ENCODE measurements around the gene PTPRN2.
"Not testable (repeated sequence)": the region's sequence is repeated elsewhere in the genome, so short reads cannot be mapped to it uniquely, and the experiment has no call there.

PTPRN2 gene

DNA sequence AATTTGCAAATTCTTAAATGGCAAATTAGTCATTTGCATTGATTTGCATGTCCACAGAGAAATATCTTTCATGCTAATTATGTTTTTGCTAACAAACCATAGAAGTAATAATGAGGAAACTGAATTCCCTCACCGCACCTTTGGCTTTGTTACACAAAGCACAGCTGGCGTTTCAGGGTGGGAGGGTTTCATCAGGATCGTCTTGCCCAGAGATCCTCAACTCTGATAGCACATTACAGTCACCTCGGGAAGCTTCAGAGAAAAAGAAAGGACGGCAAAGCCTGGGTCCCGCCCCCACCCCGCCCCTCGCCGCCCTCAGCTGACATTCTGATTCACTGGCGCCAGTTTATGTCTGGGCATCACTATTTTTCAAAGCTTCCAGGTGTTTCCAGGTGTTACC is 119.4 kb downstream of the PTPRN2 start:
- DNase-seq (ENCODE audit: low spot score), result no peak

GRCh38 chr7:158467562-158467961 is 120.1 kb downstream of the PTPRN2 start:
- DNase-seq (ENCODE audit: low spot score), result no peak

DNA sequence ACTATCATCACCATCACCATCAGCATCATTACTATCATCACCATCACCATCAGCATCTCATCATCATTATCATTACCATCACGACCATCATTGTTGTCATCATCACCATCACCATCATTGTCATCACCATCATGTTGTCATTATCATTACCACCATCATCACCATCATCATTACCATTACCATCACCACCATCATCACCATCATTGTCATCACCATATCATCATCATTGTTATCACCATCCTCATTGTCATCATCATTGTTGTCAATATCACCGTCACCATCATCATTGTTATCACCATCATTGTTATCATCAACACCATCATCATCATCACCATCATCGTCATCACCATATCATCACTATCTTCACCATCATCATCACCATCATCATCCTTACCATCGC is 124.3 kb downstream of the PTPRN2 start:
- DNase-seq (ENCODE audit: low spot score), result no peak

GRCh38 chr7:158461824-158462223 is 125.8 kb downstream of the PTPRN2 start:
- no peak for DNase-seq (ENCODE audit: low spot score)

DNA sequence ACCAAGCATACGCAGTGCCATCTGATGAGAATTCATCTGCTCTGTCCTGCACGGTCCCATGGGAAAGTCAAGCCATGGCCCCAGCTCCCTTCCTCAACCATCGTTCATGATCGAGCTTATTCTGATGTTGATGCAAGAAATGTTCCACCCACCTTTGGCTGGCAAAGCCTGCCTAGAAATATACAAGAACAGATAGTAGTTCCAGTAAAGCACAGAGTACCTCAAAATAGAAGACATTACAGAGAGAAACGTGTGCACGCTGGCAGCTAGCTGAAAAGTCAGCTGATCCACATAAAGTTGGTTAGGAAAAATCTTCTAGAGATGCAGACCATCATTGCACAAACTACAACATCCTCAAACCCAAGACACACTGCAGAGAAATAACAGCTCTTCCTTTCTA is 127.0 kb downstream of the PTPRN2 start:
- no peak for DNase-seq (ENCODE audit: low spot score)

GRCh38 chr7:158458716-158459282 is 128.8 kb downstream of the PTPRN2 start:
- DNase-seq (ENCODE audit: low spot score), result no peak

DNA sequence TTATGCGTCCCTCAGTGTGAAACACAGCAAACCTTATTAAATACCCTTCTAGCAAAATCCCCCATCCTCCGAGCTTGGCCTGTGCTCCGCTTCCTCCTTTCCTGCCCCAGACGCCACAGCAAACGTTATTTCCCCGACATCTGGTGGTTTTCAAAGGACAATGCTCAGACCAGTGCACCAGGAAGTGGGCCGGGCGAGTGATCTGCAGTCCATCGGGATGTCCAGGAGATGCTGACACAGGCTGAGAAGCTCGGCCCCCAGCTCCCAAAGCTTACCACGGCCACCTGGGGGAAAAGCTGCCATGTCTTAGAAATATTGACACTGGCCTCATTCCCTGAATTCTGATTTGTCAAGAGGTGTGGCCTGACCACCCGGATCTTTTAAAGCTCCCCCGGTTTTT is 129.5 kb downstream of the PTPRN2 start:
- no peak for DNase-seq (ENCODE audit: low spot score)

DNA sequence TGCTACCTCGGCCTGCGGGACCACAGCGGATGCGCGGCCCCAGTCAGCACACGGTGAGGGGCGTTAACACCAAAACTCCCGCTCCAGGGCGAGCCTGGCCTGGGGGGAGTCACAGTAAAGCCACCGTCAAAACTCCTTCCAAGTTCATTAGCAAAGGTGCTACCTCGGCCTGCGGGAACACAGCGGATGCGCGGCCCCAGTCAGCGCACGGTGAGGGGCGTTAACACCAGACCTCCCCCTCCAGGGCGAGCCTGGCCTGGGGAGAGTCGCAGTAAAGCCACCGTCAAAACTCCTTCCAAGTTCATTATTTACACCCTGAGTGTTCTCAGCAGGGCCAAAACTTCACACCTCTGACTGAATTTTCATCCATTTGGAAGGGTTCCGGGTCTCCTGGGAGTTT is 130.0 kb downstream of the PTPRN2 start:
- not testable (repeated sequence) for DNase-seq (ENCODE audit: low spot score)

- DNase-seq (ENCODE audit: low spot score), result no peak
Observed at GRCh38 chr7:158454631-158455030, 133.0 kb downstream of the PTPRN2 start.

GRCh38 chr7:158453663-158454062 is 134.0 kb downstream of the PTPRN2 start:
- no peak for DNase-seq (ENCODE audit: low spot score)

DNA sequence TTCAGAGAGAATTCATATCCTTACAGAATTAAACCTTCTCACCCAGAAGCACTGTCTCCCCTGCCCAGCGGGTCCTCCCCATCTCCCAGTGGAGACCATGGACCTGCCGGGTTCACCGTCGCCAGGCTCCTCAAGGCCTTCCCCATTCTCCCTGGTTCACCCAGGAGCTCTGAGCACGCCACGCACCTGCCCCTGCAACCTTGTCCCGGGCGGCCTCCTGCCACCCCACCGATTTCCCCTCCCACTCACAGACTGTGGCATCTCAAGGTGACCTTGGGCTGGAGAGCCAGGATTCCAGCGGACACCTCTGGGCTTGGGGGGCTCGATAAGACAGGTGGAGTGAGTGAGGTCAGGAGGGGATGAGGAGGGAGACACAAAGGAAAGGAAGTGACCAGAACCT is 135.3 kb downstream of the PTPRN2 start:
- DNase-seq (ENCODE audit: low spot score), result no peak

DNA sequence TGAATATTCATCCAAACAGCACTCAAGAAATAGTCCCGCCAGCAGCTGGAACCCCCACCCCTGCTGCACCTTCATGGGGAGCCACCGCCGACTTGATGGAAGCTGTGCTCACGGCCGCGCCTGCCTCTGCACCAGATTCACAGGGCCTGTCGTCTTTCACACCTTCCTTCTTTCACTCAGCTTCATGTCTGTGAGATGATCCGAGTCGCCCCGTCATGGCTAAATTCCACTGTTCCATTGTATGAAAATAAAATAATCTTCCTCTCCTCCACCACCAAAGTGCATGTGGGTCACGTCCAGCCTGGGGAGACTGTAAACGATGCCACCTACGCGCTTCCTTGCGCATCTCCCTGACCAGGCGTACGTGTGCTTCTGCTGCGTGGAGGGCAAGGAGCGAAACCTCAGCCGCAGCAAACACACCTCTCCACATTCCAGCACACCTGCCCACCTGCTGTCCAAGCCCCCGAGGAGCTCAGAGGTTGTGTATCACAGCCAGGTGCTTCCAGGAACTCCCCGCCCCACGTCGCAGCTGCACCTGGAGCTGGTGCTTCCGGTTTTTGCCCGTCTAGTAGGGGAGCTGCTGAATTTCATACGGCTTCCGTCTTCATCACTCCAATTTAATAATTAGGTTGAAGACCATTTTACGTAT is 137.0 kb downstream of the PTPRN2 start:
- no peak for DNase-seq (ENCODE audit: low spot score)

- DNase-seq (ENCODE audit: low spot score), result no peak
Observed at GRCh38 chr7:158449942-158450341, 137.7 kb downstream of the PTPRN2 start.

DNA sequence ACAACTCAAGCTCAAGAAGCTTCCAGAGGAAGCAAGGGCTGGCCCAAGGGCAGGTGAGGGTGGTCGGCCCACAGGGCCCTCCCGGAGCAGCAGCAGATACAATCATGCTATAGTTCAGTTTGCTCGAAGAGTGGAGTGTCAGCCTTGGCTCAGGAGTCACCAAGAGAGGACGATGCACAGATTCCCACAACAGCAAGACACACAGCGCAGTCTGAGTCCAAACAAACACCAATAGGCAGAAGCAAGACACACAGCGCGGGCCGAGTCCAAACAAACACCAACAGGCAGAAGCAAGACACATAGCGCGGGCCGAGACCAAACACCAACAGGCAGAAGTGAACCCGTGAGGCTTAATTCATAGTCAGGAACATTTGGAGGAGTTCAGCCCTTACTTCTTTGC is 138.4 kb downstream of the PTPRN2 start:
- DNase-seq (ENCODE audit: low spot score), result no peak

GRCh38 chr7:158448430-158449100 is 139.1 kb downstream of the PTPRN2 start:
- DNase-seq (ENCODE audit: low spot score), result no peak

- no peak for DNase-seq (ENCODE audit: low spot score)
Observed at GRCh38 chr7:158447506-158448171, 140.0 kb downstream of the PTPRN2 start.

DNA sequence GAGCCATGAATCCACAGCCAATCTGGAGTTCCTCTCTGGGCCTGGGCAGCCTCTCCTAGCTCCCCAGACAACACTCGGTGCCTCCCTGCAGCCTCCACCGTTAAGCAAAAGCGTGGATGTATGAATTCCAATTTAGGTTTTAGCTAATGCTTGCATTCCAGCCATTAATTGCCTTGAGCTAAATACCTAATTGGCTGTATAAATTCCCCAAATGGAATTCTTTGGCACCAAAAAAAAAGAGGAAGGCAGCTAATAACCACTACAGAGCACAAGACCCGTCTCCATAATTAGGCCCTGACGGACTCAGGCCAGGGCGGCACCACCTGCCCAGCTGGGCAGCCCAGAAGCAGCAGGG is 140.5 kb downstream of the PTPRN2 start:
- DNase-seq (ENCODE audit: low spot score), result no peak

DNA sequence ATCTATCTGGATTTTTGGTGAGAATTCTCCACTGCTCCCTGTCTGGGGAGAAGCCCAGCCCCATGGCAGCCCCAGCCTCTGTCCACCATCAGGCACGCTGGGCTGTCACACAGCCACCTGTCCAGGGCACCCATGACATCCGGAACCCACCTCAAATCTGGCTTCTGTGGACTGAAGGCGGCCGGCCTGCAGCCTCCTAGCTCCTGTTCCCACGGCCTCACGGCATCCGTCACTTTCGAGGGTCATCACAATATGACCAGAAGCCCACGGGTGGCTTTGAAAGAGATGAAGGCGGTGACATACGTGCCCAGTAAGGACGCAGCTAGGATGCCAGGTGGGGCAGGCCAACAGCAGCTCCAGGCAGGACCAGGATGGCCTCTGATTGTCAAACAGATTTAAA is 140.9 kb downstream of the PTPRN2 start:
- DNase-seq (ENCODE audit: low spot score), result no peak

- DNase-seq (ENCODE audit: low spot score), result no peak
Observed at GRCh38 chr7:158446281-158446680, 141.3 kb downstream of the PTPRN2 start.

DNA sequence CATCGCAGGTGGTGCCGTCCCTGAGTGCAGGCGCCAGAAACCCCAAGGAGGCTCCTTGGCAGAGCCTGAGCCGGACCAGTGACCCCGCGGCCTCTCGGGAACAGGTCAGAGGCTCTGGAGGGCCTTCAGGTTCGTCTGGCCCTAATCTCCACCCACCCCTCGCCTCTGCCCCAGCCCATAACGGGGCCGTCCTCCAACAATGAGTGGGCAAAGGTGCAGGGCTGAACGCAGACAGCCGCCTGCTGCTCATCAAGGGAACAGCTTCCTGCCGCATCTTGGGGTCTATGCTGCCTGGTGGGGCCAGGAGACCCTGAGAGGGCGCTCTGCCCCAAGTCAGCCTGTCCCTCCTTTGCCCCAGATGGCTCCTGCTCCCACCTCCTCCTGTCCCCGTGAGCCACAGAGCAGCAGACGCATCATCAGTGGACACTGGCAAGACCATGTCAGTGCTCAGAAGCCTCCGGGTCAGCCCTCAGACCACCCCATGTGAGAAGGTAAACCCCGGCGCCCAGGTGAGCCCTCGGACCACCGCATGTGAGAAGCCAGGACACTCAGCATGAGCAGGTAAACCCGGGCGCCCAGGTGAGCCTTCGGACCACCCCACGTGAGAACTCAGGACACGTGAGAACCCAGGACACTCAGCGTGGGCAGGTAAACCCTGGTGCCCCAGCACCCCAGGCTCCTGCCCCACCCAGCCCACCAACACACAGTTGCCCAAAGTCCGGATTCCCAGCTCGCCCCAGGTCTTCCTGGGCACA is 142.0 kb downstream of the PTPRN2 start:
- no peak for DNase-seq (ENCODE audit: low spot score)

- DNase-seq (ENCODE audit: low spot score), result no peak
Observed at GRCh38 chr7:158444501-158445420, 142.9 kb downstream of the PTPRN2 start.
